NCI-H526 treated with DMSO at 0.1 percent for 48 hours (cell line): ENCODE data around the gene VPS52.
"Not testable (repeated sequence)": the region's sequence is repeated elsewhere in the genome, so short reads cannot be mapped to it uniquely, and the experiment has no call there.

Source experiments
- DNase-seq: peaks from one replicate; lab custom pipeline; 2025; lab: John Stamatoyannopoulos, UW

VPS52 gene

GRCh38 chr6:33301877-33302276, 30.2 kb upstream of the VPS52 start:
- DNase-seq = no peak

GRCh38 chr6:33299237-33299944, 27.7 kb upstream of the VPS52 start:
- peak; percentile 89 for DNase-seq

- no peak for DNase-seq
Observed at GRCh38 chr6:33298773-33299236, 27.1 kb upstream of the VPS52 start, which contains the start of gene RGL2. Gene RGL2, minus strand, starts transcription at chr6:33298942. Its CDS starts 332 bp downstream, at chr6:33298610.

- peak; percentile 30 for DNase-seq
Observed at GRCh38 chr6:33297956-33298772, 26.5 kb upstream of the VPS52 start.

- no peak for DNase-seq
Observed at GRCh38 chr6:33297406-33297955, 25.8 kb upstream of the VPS52 start.

GRCh38 chr6:33296797-33297405, 25.2 kb upstream of the VPS52 start:
- no peak for DNase-seq

- DNase-seq = no peak
Observed at GRCh38 chr6:33295621-33296369, 24.1 kb upstream of the VPS52 start.

GRCh38 chr6:33294086-33294823, 22.6 kb upstream of the VPS52 start:
- no peak for DNase-seq

- no peak for DNase-seq
Observed at GRCh38 chr6:33292996-33293682, 21.5 kb upstream of the VPS52 start.

GRCh38 chr6:33290459-33290858, 18.8 kb upstream of the VPS52 start:
- no peak for DNase-seq

GRCh38 chr6:33289784-33290315, 18.2 kb upstream of the VPS52 start:
- no peak for DNase-seq

- peak; percentile 92 for DNase-seq
Observed at GRCh38 chr6:33288921-33289783, 17.5 kb upstream of the VPS52 start, which contains the start of the genes PFDN6 and WDR46. Gene PFDN6, plus strand, starts transcription at chr6:33289601. Its CDS starts 256 bp downstream, at chr6:33289857. Gene WDR46, minus strand, starts transcription at chr6:33289239. Its CDS starts 69 bp downstream, at chr6:33289170.

- DNase-seq = no peak
Observed at GRCh38 chr6:33288141-33288920, 16.7 kb upstream of the VPS52 start.

- no peak for DNase-seq
Observed at GRCh38 chr6:33286946-33287914, 15.6 kb upstream of the VPS52 start.

GRCh38 chr6:33285214-33285613, 13.5 kb upstream of the VPS52 start:
- not testable (repeated sequence) for DNase-seq

- no peak for DNase-seq
Observed at GRCh38 chr6:33280539-33280938, 8.9 kb upstream of the VPS52 start.
